GM12878 (cell line): ENCODE measurements around the gene TTC39B. TPM values are rescaled to one million over a fixed set of nuclear protein-coding genes. Genes with fewer than 3 reads are reported as not detected.

Source experiments
- ATAC-seq: fragments of 200-7000 bp; cut with Tn5 transposase; 3 replicates; pipeline ENCODE4 v1.9.1; 2020; ENCODE audit warnings: mild to moderate bottlenecking, moderate library complexity
- BruUV-seq: library from RNA; stranded (reverse); fragments of 400-500 nt; replicated peaks from 2 replicates; lab custom pipeline; 2021; lab: Mats Ljungman, UMichigan
- CTCF ChIA-PET: fragments of 300-600 bp; sonication (Branson Sonifier 250); formaldehyde crosslinking; extraction: SDS; loops from one replicate; lab custom pipeline; 2021; ENCODE audit warnings: inconsistent platforms; lab: Yijun Ruan, JAX
- POLR2A ChIA-PET: fragments of 350-600 bp; formaldehyde crosslinking; extraction: SDS; loops from one replicate; lab custom pipeline; 2021; ENCODE audit warnings: inconsistent platforms; lab: Charles Lee
- RAD21 ChIA-PET: fragments of 300-600 bp; sonication (Branson Sonifier 250); formaldehyde crosslinking; loops from one replicate; lab custom pipeline; 2023; ENCODE audit warnings: antibody characterized with exemption; ENCODE audit not compliant: unreplicated experiment; lab: Charles Lee
- SMC1A ChIA-PET: fragments of 300-600 bp; sonication (Branson Sonifier 250); formaldehyde crosslinking; loops from one replicate; lab custom pipeline; 2023; ENCODE audit not compliant: unreplicated experiment, uncharacterized antibody; lab: Charles Lee
- DNase-seq: peaks from one replicate; pipeline ENCODE4 v3.0.0-alpha.2; 2011; ENCODE audit warnings: low read depth, low spot score
- FAIRE-seq: peaks from 3 replicates; lab custom pipeline; 2011; peaks lifted over from hg19 to GRCh38; lab: Jason Lieb, UNC
- H2AFZ ChIP-seq: 2 replicates; pipeline ENCODE4 v1.6.0; 2011; ENCODE audit warnings: low read depth, low read length, control low read depth; ENCODE audit not compliant: control insufficient read depth
- H3K27ac ChIP-seq: 2 replicates; pipeline ENCODE4 v1.5.1; 2011; ENCODE audit warnings: control low read depth; ENCODE audit not compliant: control insufficient read depth, insufficient read depth
- H3K27me3 ChIP-seq, 2 experiments: replicated peaks in 1 of 2; 2 replicates each; pipeline versions ENCODE4 v1.6.0 to v1.6.1; 2011; ENCODE audit warnings: low read length in 1 of 2; ENCODE audit not compliant: control insufficient read depth in 2 of 2, insufficient read depth in 2 of 2
- H3K36me3 ChIP-seq, 2 experiments: 2 replicates each; pipeline ENCODE4 v1.5.1; 2011; ENCODE audit warnings: low read length in 1 of 2; ENCODE audit not compliant: control insufficient read depth in 2 of 2, insufficient read depth in 2 of 2
- H3K4me1 ChIP-seq: 2 replicates; pipeline ENCODE4 v1.6.1; 2011; ENCODE audit warnings: mild to moderate bottlenecking, low read length, moderate library complexity, mixed read lengths; ENCODE audit not compliant: control insufficient read depth, insufficient read depth
- H3K4me2 ChIP-seq: 2 replicates; pipeline ENCODE4 v1.6.0; 2011; ENCODE audit warnings: control low read depth; ENCODE audit not compliant: control insufficient read depth, insufficient read depth
- H3K4me3 ChIP-seq: fragments of 200-600 bp; sonication (generic); 2 replicates; pipeline ENCODE4 v1.5.1; 2016
- H3K79me2 ChIP-seq: 2 replicates; pipeline ENCODE4 v1.6.0; 2011; ENCODE audit warnings: low read length; ENCODE audit not compliant: control insufficient read depth, insufficient read depth
- H3K9ac ChIP-seq: 2 replicates; pipeline ENCODE4 v1.8.0; 2011; ENCODE audit warnings: low read length, control low read depth, mixed read lengths; ENCODE audit not compliant: control insufficient read depth, insufficient read depth
- H3K9me3 ChIP-seq: replicated peaks from 3 replicates; pipeline ENCODE4 v1.5.1; 2011; ENCODE audit warnings: mild to moderate bottlenecking, low read length; ENCODE audit not compliant: control insufficient read depth, insufficient read depth
- H4K20me1 ChIP-seq: 2 replicates; pipeline ENCODE4 v1.6.0; 2011; ENCODE audit not compliant: control insufficient read depth, insufficient read depth
- ESRRA ChIP-seq: IDR thresholded peaks from 2 replicates; pipeline ENCODE4 v1.6.1; 2012; ENCODE audit warnings: mild to moderate bottlenecking, low read length, improper control_type of control experiment
- EZH2 ChIP-seq: IDR thresholded peaks from 2 replicates; pipeline ENCODE4 v1.6.1; 2012; ENCODE audit warnings: low read depth, mild to moderate bottlenecking, control low read depth, inconsistent platforms, low read length, borderline replicate concordance; ENCODE audit not compliant: control insufficient read depth
- GATAD2B ChIP-seq: fragments of 450-650 bp; conservative IDR thresholded peaks from 2 replicates; pipeline ENCODE4 v1.6.1; 2017; ENCODE audit warnings: low read depth, mild to moderate bottlenecking, moderate library complexity
- MTA3 ChIP-seq: IDR thresholded peaks from 2 replicates; pipeline ENCODE4 v1.6.1; 2012; ENCODE audit warnings: low read length, inconsistent platforms, borderline replicate concordance
- NR2C2 ChIP-seq: IDR thresholded peaks from 2 replicates; pipeline ENCODE4 v1.6.1; 2011; ENCODE audit warnings: borderline replicate concordance, low read depth; ENCODE audit not compliant: control insufficient read depth, insufficient read length
- RB1 ChIP-seq: fragments of 450-650 bp; formaldehyde crosslinking; IDR thresholded peaks from 2 replicates; pipeline ENCODE4 v1.6.1; 2017; ENCODE audit warnings: mild to moderate bottlenecking, borderline replicate concordance
- SMC3 ChIP-seq: IDR thresholded peaks from 2 replicates; pipeline ENCODE4 v1.6.1; 2011; ENCODE audit warnings: low read length, improper control_type of control experiment, borderline replicate concordance
- TCF3 ChIP-seq: IDR thresholded peaks from 2 replicates; pipeline ENCODE4 v1.6.1; 2012; ENCODE audit warnings: low read depth, mild to moderate bottlenecking, low read length, borderline replicate concordance; ENCODE audit not compliant: insufficient read depth
- ZNF217 ChIP-seq: fragments of 450-650 bp; IDR thresholded peaks from 2 replicates; pipeline ENCODE4 v1.6.1; 2017; ENCODE audit warnings: antibody characterized with exemption, mild to moderate bottlenecking
- WGBS: methylation state at CpG from one replicate; pipeline ENCODE4 v1.1.6; 2016; ENCODE audit warnings: low lambda C conversion rate; ENCODE audit not compliant: insufficient replicate concordance, insufficient coverage; ENCODE audit errors: missing lambda C conversion rate; 5-methylcytosine and 5-hydroxymethylcytosine counted together
- in situ Hi-C: fragments of 300-500 bp; cut with MboI; formaldehyde crosslinking; loops from 9 replicates; pipeline ENCODE4 v1.14.3; 2018; ENCODE audit warnings: mixed read lengths
- intact Hi-C: fragments of 100-400 bp; cut with micrococcal nuclease; formaldehyde crosslinking; loops from one replicate; pipeline ENCODE4 v1.14.2; 2022; ENCODE audit not compliant: unreplicated experiment
- polyA plus RNA-seq, 11 experiments: library from polyadenylated mRNA; depleted of rRNA in 4 of 11; unstranded in 6 of 11; stranded (reverse) in 5 of 11; fragments of >200 nt; fragmentation: Nextera tagmentation in 4 of 11; fragmentation: Illumina TruSeq in 1 of 11; extraction: Ambion mirVana in 4 of 11; extraction: Trizol in 1 of 11; gene quantifications; 1 replicate in 1 of 11; 2 replicates in 10 of 11; pipeline versions ENCODE4 v1.2.1 to v1.2.3, GENCODE V29; 2011 to 2016; ENCODE audit warnings: inconsistent platforms in 2 of 11, missing spikeins in 2 of 11, low read depth in 1 of 11
- total RNA-seq, 4 experiments: library from RNA; depleted of rRNA in 3 of 4; stranded (reverse); fragments of >200 nt in 3 of 4; fragmentation: Illumina TruSeq in 1 of 4; extraction: Trizol in 1 of 4; gene quantifications; 2 replicates each; pipeline versions ENCODE4 v1.2.1 to v1.2.3, GENCODE V29; 2013 to 2021
- TF ChIP-seq, protein P1 (sequence below): IDR thresholded peaks from 2 replicates; pipeline ENCODE4 v1.6.1; 2011; ENCODE audit warnings: low read depth, low read length, improper control_type of control experiment, borderline replicate concordance

Gene TTC39B
- total and polyA plus RNA-seq, 10 of the 15 experiments (the other 5 are each of a cell fraction or from before 2014, with no cell fraction given): 0.68 to 2.5 (median 1.5) TPM

DNA sequence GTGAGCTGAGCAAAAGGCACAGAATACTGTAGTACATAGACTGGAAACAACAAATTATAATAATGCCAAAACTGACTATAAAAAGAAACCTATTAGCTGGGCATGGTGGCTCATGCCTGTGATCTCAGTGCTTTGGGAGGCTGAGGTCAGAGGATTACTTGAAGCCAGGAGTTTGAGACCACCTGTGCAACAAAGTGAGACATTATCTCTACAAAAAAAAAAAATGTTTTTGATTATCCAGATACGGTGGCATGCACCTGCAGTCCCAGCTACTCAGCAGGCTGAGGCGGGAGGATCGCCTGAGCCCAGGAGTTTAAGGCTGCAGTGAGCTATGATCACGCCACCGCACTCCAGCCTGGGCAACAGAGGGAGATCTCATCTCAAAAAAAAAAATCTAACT lies 175.9 kb downstream of the TTC39B start (continued):
- TF ChIP-seq ZNF217 (no peak), GATAD2B (no peak), TCF3 (no peak), RB1 (no peak), ESRRA (no peak)

DNA sequence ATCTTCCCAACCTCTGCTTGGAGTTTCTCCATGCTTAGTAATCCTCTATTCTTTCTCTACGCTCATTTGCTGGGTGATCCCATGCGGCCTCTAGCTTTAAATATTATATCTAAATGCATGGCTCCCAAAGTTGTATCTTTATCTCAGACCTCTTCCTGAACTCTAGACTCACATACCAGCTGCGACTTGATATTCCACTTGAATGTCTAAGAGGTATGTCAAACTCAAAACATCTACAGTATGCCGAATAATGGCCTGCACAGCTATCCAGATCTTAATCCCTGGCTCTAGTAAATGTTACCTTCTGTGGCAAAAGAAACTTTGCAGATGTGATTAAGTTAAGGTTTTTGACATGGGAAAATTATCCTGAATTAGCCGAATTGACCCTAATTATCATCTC lies 179.2 kb downstream of the TTC39B start:
- WGBS: 23% methylated on average over 5 of the region's 5 CpGs
- SMC1A ChIA-PET: no interaction called here

DNA sequence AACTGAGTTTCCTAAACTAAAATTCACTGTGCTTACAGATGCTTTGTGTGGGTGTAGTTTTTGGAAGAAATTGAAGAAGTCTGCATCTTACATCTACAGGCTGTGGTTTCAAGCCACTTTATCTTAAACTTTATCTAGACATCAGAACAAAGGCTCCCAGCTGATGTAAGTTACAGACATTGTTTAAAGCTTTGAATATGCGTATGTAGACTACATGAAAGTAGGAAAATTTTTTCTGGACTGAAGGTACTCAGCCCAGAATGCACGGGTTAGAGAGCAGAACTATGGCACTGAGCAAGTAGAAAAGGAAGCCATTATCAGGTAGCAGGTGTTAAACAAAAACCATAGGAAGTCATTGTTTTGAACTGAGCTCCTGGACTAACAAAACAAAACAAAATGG lies 185.4 kb downstream of the TTC39B start:
- CTCF ChIA-PET: interaction anchor here (0.8 to 3.7 kb wide), 2 partner anchors 14 to 16 kb away, joined by 3 to 17 read pairs; no protein-coding TSS in a partner anchor

More for the DNA sequence above, 179.2 kb downstream of the TTC39B start:
- TF ChIP-seq ESRRA: no peak
- Histone ChIP-seq H3K4me2 (no peak overlapping the region), H3K27me3 (no peaks in the 10 kb centered on the region), H3K9me3 (no peaks in the 10 kb centered on the region), H3K4me1 (no peaks in the 10 kb centered on the region), H3K9ac (no peak overlapping the region), H3K79me2 (no peaks in the 10 kb centered on the region), H3K4me3 (no peak overlapping the region), H3K36me3 (no peaks in the 10 kb centered on the region), H4K20me1 (no peaks in the 10 kb centered on the region), H3K27ac (no peak overlapping the region), H2AFZ (no peak overlapping the region)
- no peak for DNase-seq
- FAIRE-seq: no peak
- BruUV-seq: no TSS peak
- no peak for ATAC-seq
- ChIA-PET CTCF (no interaction called here), RAD21 (no interaction called here), POLR2A (no interaction called here)
- in situ Hi-C loops (loop anchor here (25.0 kb wide), 1 partner anchor 666 kb away; no protein-coding TSS in a partner anchor), intact Hi-C loops (no loop called here)

More for the DNA sequence above, 185.4 kb downstream of the TTC39B start:
- no peak overlapping the region for H2AFZ ChIP-seq
- H3K4me3 ChIP-seq: no peak overlapping the region
- FAIRE-seq (no peak), ATAC-seq (no peak)
- 3% methylated on average over 2 of the region's 2 CpGs for WGBS
- H3K9ac ChIP-seq: no peak overlapping the region
- in situ Hi-C loops: no loop called here
- RAD21 ChIA-PET: no interaction called here
- no peak overlapping the region for H3K27ac ChIP-seq
- no peaks in the 10 kb centered on the region for H3K36me3 ChIP-seq
- intact Hi-C loops: no loop called here
- H3K9me3 ChIP-seq: no peaks in the 10 kb centered on the region
- H3K4me2 ChIP-seq: no peak overlapping the region
- BruUV-seq: no TSS peak
- TF ChIP-seq, protein P1, sequence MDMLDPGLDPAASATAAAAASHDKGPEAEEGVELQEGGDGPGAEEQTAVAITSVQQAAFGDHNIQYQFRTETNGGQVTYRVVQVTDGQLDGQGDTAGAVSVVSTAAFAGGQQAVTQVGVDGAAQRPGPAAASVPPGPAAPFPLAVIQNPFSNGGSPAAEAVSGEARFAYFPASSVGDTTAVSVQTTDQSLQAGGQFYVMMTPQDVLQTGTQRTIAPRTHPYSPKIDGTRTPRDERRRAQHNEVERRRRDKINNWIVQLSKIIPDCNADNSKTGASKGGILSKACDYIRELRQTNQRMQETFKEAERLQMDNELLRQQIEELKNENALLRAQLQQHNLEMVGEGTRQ: no peak
- no peak for TF ChIP-seq NR2C2
- TF ChIP-seq SMC3: no peak
- TF ChIP-seq EZH2: no peak
- no peak for TF ChIP-seq MTA3
- TF ChIP-seq, all 136 proteins: peak for 0
- no peaks in the 10 kb centered on the region for H3K79me2 ChIP-seq
- H3K4me1 ChIP-seq: no peaks in the 10 kb centered on the region
- ChIA-PET POLR2A (no interaction called here), SMC1A (no interaction called here)
- H4K20me1 ChIP-seq: no peaks in the 10 kb centered on the region
- DNase-seq: no peak
- H3K27me3 ChIP-seq: no peaks in the 10 kb centered on the region
